AG09319 (cell line): ENCODE results near the gene DNA2.
"Not testable (repeated sequence)": the region's sequence is repeated elsewhere in the genome, so short reads cannot be mapped to it uniquely, and the experiment has no call there.

ENCODE experiments used
- DNase-seq: peaks from one replicate; pipeline ENCODE4 v3.0.0-alpha.2; 2010; ENCODE audit warnings: low read depth; ENCODE audit errors: extremely low read depth
- CTCF ChIP-seq: IDR thresholded peaks from 2 replicates; pipeline ENCODE4 v1.5.1; 2011; ENCODE audit warnings: low read depth, mild to moderate bottlenecking, inconsistent platforms, low read length, moderate library complexity

Gene DNA2

GRCh38 chr10:68470300-68470699 is 1.5 kb downstream of the DNA2 start:
- no peak for TF ChIP-seq CTCF
- DNase-seq = no peak

- no peak for DNase-seq
- TF ChIP-seq CTCF = no peak
Measured at GRCh38 chr10:68469838-68470237, 1.9 kb downstream of the DNA2 start.

GRCh38 chr10:68464729-68465128 is 7.0 kb downstream of the DNA2 start:
- not testable (repeated sequence) for DNase-seq

GRCh38 chr10:68463365-68464093 is 8.2 kb downstream of the DNA2 start:
- TF ChIP-seq CTCF = no peak
- DNase-seq = no peak

- TF ChIP-seq CTCF = no peak
- DNase-seq = no peak
Measured at GRCh38 chr10:68462536-68462935, 9.2 kb downstream of the DNA2 start.

- no peak for DNase-seq
- no peak for TF ChIP-seq CTCF
Measured at GRCh38 chr10:68461032-68461431, 10.7 kb downstream of the DNA2 start.

- not testable (repeated sequence) for DNase-seq
Measured at GRCh38 chr10:68449698-68450097, 22.1 kb downstream of the DNA2 start.

- no peak for DNase-seq
- TF ChIP-seq CTCF = no peak
Measured at GRCh38 chr10:68446179-68446578, 25.6 kb downstream of the DNA2 start.
